Suprapubic skin (tissue), 4 donors: ENCODE measurements around the gene TMEM170B.

Experiments
- EP300 ChIP-seq: sonication (generic); formaldehyde crosslinking; IDR thresholded peaks from one replicate; pipeline ENCODE4 v1.6.1; 2017; ENCODE audit warnings: antibody characterized with exemption
- POLR2A ChIP-seq, 2 donors: fragments of 450-650 bp; IDR thresholded peaks; one replicate each; pipeline ENCODE4 v1.6.1; 2017; ENCODE audit warnings: antibody characterized with exemption in 2 of 2, mild to moderate bottlenecking in 2 of 2, moderate library complexity in 2 of 2
- POLR2AphosphoS5 ChIP-seq, 3 donors: sonication (generic); formaldehyde crosslinking; IDR thresholded peaks; one replicate each; pipeline ENCODE4 v1.6.1; 2017; ENCODE audit warnings: antibody characterized with exemption in 3 of 3
- TF ChIP-seq, protein P1 (sequence below), 2 donors: fragments of 200-600 bp in 1 of 2; fragments of 450-650 bp in 1 of 2; sonication (generic) in 1 of 2; IDR thresholded peaks; one replicate each; pipeline ENCODE4 v1.5.1; 2016 to 2019; ENCODE audit warnings: antibody characterized with exemption in 2 of 2, mild to moderate bottlenecking in 1 of 2, moderate library complexity in 1 of 2

GRCh38 chr6:11509471-11509870, 28.1 kb upstream of the TMEM170B start:
- TF ChIP-seq, protein P1, sequence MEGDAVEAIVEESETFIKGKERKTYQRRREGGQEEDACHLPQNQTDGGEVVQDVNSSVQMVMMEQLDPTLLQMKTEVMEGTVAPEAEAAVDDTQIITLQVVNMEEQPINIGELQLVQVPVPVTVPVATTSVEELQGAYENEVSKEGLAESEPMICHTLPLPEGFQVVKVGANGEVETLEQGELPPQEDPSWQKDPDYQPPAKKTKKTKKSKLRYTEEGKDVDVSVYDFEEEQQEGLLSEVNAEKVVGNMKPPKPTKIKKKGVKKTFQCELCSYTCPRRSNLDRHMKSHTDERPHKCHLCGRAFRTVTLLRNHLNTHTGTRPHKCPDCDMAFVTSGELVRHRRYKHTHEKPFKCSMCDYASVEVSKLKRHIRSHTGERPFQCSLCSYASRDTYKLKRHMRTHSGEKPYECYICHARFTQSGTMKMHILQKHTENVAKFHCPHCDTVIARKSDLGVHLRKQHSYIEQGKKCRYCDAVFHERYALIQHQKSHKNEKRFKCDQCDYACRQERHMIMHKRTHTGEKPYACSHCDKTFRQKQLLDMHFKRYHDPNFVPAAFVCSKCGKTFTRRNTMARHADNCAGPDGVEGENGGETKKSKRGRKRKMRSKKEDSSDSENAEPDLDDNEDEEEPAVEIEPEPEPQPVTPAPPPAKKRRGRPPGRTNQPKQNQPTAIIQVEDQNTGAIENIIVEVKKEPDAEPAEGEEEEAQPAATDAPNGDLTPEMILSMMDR (IDR thresholded peaks at IDR 0.05): no peak
- TF ChIP-seq POLR2A (IDR thresholded peaks at IDR 0.05) (no peak), POLR2AphosphoS5 (IDR thresholded peaks at IDR 0.05) (no peak), EP300 (no peak)
